Astrocyte of the cerebellum (primary cell): ENCODE data around the gene CEP68.

Source experiments
- DNase-seq: peaks from one replicate; pipeline ENCODE4 v3.0.0-alpha.2; 2011; ENCODE audit warnings: low read depth
- H3K4me3 ChIP-seq: 2 replicates; pipeline ENCODE4 v1.5.1; 2011; ENCODE audit warnings: mild to moderate bottlenecking, low read depth, low read length, moderate library complexity
- CTCF ChIP-seq: IDR thresholded peaks from 2 replicates; pipeline ENCODE4 v1.5.1; 2012; ENCODE audit warnings: low read length, low read depth, moderate library complexity, mild to moderate bottlenecking; ENCODE audit errors: missing control alignments
- in situ Hi-C: cut with HindIII; loops from 2 replicates; pipeline ENCODE4 v1.10.0; 2017; ENCODE audit warnings: low sequenced_read_pairs

Gene CEP68

GRCh38 chr2:65056215-65057053, at the start of gene CEP68:
CEP68 (plus strand) TSS chr2:65056416; CDS start chr2:65069445, 13,029 bp downstream.
- TF ChIP-seq CTCF = no peak
- peak within 1 kb of the TSS; percentile 71 for H3K4me3 ChIP-seq
- in situ Hi-C loops = no loop called here
- DNase-seq = peak; percentile 90

- no peak overlapping the region for H3K4me3 ChIP-seq
- TF ChIP-seq CTCF = no peak
- no peak for DNase-seq
- in situ Hi-C loops = no loop called here
These were observed 42.4 kb upstream of the CEP68 start for GRCh38 chr2:65013776-65014175.

GRCh38 chr2:65015731-65016130, 40.5 kb upstream of the CEP68 start:
- in situ Hi-C loops = no loop called here
- no peak overlapping the region for H3K4me3 ChIP-seq
- DNase-seq = peak; percentile 43
- TF ChIP-seq CTCF = no peak

GRCh38 chr2:65016789-65017188, 39.4 kb upstream of the CEP68 start:
- no peak for DNase-seq
- in situ Hi-C loops = no loop called here
- no peak for TF ChIP-seq CTCF
- H3K4me3 ChIP-seq = no peak overlapping the region

- DNase-seq = no peak
- in situ Hi-C loops = no loop called here
- TF ChIP-seq CTCF = peak; percentile 31
- H3K4me3 ChIP-seq = no peak overlapping the region
These were observed 38.9 kb upstream of the CEP68 start for GRCh38 chr2:65017335-65017734.

- no peak overlapping the region for H3K4me3 ChIP-seq
- no peak for TF ChIP-seq CTCF
- no peak for DNase-seq
- in situ Hi-C loops = no loop called here
These were observed 38.1 kb upstream of the CEP68 start for GRCh38 chr2:65018141-65018582.
